Dermis lymphatic vessel endothelial cell (primary cell): ENCODE data around the gene FOXL2NB. TPM values are rescaled to one million over a fixed set of nuclear protein-coding genes. Genes with fewer than 3 reads are reported as not detected.

Source experiments
- total RNA-seq: library from RNA; depleted of rRNA; stranded (reverse); fragments of >200 nt; gene quantifications from 2 replicates; pipeline ENCODE4 v1.2.1, GENCODE V29; 2014

The FOXL2NB gene
- under 0.01 TPM in 1 of 2 replicates, not detected in the other for total RNA-seq

DNA sequence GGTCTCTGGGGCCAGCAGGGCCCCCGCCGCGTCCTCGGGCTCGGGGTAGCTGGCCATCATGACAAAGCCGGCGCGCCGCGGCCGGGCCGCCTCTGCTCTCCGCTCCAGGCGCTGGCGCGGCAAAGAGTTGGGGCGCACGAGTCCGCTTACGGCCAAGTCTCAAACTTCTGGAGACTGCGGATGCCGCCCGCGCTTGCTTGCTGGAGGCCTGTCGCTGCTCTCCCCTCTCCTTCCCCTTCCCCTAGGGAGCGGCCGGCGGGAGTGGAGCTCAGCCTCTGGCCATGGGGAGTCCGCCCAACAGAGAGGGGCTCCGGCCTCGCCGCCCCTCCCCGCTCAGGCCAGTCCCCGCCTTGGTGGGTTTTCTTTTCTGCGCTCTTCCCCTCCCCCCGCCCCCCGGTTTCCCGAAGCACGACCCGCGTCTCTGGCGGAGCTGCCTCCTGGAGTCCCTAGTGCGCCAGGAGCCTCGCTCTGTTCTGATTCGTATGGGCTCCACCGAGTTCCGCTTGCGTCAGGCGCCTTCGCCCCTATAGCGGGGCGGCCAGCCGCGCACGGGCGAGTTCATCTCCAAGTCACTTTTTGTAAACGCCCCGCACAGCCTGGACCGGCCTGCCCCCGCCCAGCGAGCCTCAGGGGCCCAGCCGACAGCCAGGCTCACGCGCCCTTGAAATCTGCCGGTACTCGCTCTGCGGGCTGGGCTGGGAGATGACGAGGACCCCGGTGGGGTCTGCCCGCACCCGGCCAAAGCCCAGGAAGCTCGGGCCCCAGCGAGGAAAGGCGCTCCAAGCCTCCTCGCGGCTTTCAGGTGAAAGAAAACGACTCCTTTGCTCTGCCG is at the start of gene FOXL2NB, which contains the start of gene FOXL2:
Gene FOXL2NB, plus strand, starts transcription at position 555 of the 832 bp plus-strand sequence. Its CDS starts 148 bp downstream, at position 703.
Gene FOXL2, minus strand, starts transcription at position 475 of the 832 bp plus-strand sequence. Its CDS starts 415 bp downstream, at position 60.

Other genes with a start within 250 kb of the FOXL2NB start
- 12.6 and 15.9 TPM in 2 replicates for gene PIK3CB, start 112.3 kb upstream of the FOXL2NB start, total RNA-seq
- under 0.01 TPM in 1 of 2 replicates, not detected in the other for gene FOXL2, start 80 bp upstream of the FOXL2NB start, total RNA-seq
- not detected in 2 replicates for gene PRR23A, start 59.1 kb downstream of the FOXL2NB start, total RNA-seq
- gene PRR23B, start 73.7 kb downstream of the FOXL2NB start, total RNA-seq = not detected in 2 replicates
- gene PRR23C, start 97.7 kb downstream of the FOXL2NB start, total RNA-seq = not detected in 2 replicates